Activated naive CD8-positive, alpha-beta T cell (primary cell): Measurements from ENCODE around the gene LDLRAD3.

Source experiments
- H3K27ac Mint-ChIP-seq: one replicate; pipeline ENCODE4 v1.8.0; 2021; ENCODE audit warnings: mixed read lengths
- H3K27me3 Mint-ChIP-seq: one replicate; pipeline ENCODE4 v1.8.0; 2021; ENCODE audit warnings: mixed read lengths
- H3K36me3 Mint-ChIP-seq: one replicate; pipeline ENCODE4 v1.8.0; 2021; ENCODE audit warnings: mixed read lengths
- H3K4me1 Mint-ChIP-seq: one replicate; pipeline ENCODE4 v1.8.0; 2021; ENCODE audit warnings: low read depth, mixed read lengths
- H3K4me3 Mint-ChIP-seq: one replicate; pipeline ENCODE4 v1.8.0; 2021; ENCODE audit warnings: mild to moderate bottlenecking, mixed read lengths
- H3K9me3 Mint-ChIP-seq: one replicate; pipeline ENCODE4 v1.8.0; 2021; ENCODE audit warnings: low read depth, mixed read lengths

The LDLRAD3 gene

GRCh38 chr11:36103933-36104530, 160.2 kb downstream of the LDLRAD3 start:
- Mint-ChIP-seq H3K4me3 (no peak overlapping the region), H3K27ac (no peak overlapping the region), H3K36me3 (no peaks in the 10 kb centered on the region), H3K9me3 (no peaks in the 10 kb centered on the region), H3K27me3 (peaks cover 4% of the 10 kb centered on the region), H3K4me1 (no peaks in the 10 kb centered on the region)

DNA sequence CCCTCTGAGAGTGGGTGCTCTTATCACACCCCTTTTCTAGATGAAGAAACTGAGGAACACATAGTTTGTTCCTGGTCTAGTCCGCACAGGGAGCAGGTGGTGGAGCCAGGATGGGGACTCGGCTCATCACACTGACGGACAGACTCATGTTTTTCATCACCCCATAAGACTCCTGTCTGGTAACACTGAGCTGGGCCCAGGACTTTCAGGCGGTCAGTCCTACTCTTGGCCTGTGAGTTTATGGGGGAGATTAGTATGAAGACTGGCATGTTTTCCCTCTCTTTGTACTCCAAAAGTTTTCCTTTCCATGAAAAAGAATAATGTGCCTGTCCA, 160.8 kb downstream of the LDLRAD3 start:
- H3K4me3 Mint-ChIP-seq: no peak overlapping the region
- no peaks in the 10 kb centered on the region for H3K36me3 Mint-ChIP-seq
- H3K27me3 Mint-ChIP-seq: peaks cover 4% of the 10 kb centered on the region
- H3K4me1 Mint-ChIP-seq: no peaks in the 10 kb centered on the region
- H3K9me3 Mint-ChIP-seq: no peaks in the 10 kb centered on the region
- H3K27ac Mint-ChIP-seq: no peak overlapping the region

DNA sequence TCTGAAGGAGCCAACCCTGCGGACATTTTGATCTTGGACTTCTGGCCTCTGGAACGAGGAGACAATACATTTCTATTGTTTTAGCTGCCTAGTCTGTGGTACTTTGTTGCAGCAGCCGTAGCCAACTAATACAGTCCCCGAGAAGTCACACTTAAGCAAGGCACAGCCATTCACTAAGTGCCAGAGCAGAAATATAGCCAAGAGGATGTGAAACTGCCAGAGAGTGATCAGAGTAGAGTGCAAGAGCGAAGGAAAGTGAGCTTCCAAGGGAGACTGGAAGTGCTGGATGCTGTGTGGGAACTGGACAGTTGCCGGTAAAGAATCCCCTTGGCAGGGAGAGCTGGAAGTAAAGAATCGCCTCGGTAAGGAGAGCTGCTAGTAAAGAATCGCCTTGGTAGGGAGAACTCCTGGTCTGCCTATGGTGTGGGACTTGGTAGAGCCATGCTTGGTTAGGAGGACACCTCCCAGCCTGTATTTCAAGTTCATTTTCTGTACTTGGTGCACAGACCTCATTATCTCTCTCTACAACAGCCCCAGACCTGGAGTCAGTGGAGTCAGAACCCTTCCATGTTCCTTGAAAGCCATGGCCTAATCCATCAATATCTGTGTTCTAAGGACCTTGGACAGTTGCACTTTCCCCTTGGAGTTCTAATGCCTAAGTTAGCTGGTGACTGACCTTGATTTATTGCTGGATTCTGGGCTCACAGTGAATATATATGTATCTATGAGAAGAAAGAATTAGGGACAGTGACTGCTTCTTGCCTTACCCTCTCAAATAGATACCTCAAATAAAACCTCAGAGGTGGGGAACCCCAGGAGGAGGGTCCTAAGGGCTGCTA, 162.1 kb downstream of the LDLRAD3 start:
- H3K36me3 Mint-ChIP-seq: no peaks in the 10 kb centered on the region
- no peaks in the 10 kb centered on the region for H3K9me3 Mint-ChIP-seq
- no peaks in the 10 kb centered on the region for H3K4me1 Mint-ChIP-seq
- no peak overlapping the region for H3K27ac Mint-ChIP-seq
- H3K4me3 Mint-ChIP-seq: no peak overlapping the region
- H3K27me3 Mint-ChIP-seq: peaks cover 4% of the 10 kb centered on the region

GRCh38 chr11:36107547-36107946, 163.7 kb downstream of the LDLRAD3 start:
- Mint-ChIP-seq H3K9me3 (no peaks in the 10 kb centered on the region), H3K4me3 (no peak overlapping the region), H3K27me3 (peaks cover 4% of the 10 kb centered on the region), H3K4me1 (no peaks in the 10 kb centered on the region), H3K36me3 (no peaks in the 10 kb centered on the region), H3K27ac (no peak overlapping the region)

- peaks cover 4% of the 10 kb centered on the region for H3K27me3 Mint-ChIP-seq
- H3K27ac Mint-ChIP-seq: no peak overlapping the region
- no peaks in the 10 kb centered on the region for H3K9me3 Mint-ChIP-seq
- no peaks in the 10 kb centered on the region for H3K36me3 Mint-ChIP-seq
- no peaks in the 10 kb centered on the region for H3K4me1 Mint-ChIP-seq
- no peak overlapping the region for H3K4me3 Mint-ChIP-seq
Observed at GRCh38 chr11:36108881-36109589, 165.2 kb downstream of the LDLRAD3 start.

GRCh38 chr11:36109590-36109849, 165.7 kb downstream of the LDLRAD3 start:
- H3K4me3 Mint-ChIP-seq: no peak overlapping the region
- no peaks in the 10 kb centered on the region for H3K9me3 Mint-ChIP-seq
- no peaks in the 10 kb centered on the region for H3K4me1 Mint-ChIP-seq
- H3K36me3 Mint-ChIP-seq: no peaks in the 10 kb centered on the region
- peaks cover 4% of the 10 kb centered on the region for H3K27me3 Mint-ChIP-seq
- H3K27ac Mint-ChIP-seq: no peak overlapping the region

DNA sequence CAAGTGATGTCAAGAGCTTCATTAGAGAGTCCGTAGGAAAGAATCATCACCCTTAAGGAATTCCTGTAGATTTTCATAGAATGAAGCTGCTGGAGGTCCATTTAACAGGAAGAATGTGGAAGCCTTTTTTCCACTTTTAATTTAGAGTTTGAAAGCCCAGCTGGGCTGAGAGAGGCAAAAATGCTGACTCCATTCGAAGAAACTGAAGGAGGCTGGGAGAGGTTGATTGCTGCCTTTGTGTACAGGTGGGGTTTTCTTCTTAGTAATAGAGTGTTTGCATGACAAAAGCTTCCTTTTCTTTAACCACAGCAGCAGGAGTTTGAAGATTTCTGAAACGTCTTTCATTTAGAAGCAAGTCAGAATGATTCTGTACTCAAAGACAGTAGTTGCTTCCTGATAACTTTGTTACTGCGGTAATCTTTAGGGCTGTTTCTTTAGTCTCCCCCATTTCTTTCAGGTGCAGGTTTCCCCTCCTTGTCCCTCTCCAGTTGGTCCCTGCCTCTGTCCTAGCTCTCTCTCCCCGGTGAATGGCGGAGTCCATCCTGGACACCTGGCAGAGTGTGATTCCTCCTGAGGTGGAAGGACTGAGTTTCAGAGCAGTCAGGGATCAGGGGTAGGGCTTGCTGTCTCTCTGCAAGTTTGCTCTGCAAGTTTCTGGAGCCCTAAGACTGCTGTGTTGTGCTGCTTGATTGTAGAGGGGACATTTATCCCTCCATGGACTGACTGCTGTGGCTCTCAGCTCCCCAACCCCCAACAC, 166.2 kb downstream of the LDLRAD3 start:
- Mint-ChIP-seq H3K9me3 (peaks cover 5% of the 10 kb centered on the region), H3K4me3 (no peak overlapping the region), H3K27me3 (peaks cover 4% of the 10 kb centered on the region), H3K36me3 (no peaks in the 10 kb centered on the region), H3K4me1 (no peaks in the 10 kb centered on the region), H3K27ac (no peak overlapping the region)

GRCh38 chr11:36110668-36111410, 167.0 kb downstream of the LDLRAD3 start:
- Mint-ChIP-seq H3K9me3 (peaks cover 5% of the 10 kb centered on the region), H3K27me3 (peaks cover 4% of the 10 kb centered on the region), H3K4me1 (no peaks in the 10 kb centered on the region), H3K27ac (no peak overlapping the region), H3K4me3 (no peak overlapping the region), H3K36me3 (no peaks in the 10 kb centered on the region)

- H3K27me3 Mint-ChIP-seq: peaks cover 4% of the 10 kb centered on the region
- H3K9me3 Mint-ChIP-seq: peaks cover 5% of the 10 kb centered on the region
- H3K36me3 Mint-ChIP-seq: no peaks in the 10 kb centered on the region
- no peak overlapping the region for H3K27ac Mint-ChIP-seq
- no peaks in the 10 kb centered on the region for H3K4me1 Mint-ChIP-seq
- no peak overlapping the region for H3K4me3 Mint-ChIP-seq
Observed at GRCh38 chr11:36114095-36114494, 170.2 kb downstream of the LDLRAD3 start.

DNA sequence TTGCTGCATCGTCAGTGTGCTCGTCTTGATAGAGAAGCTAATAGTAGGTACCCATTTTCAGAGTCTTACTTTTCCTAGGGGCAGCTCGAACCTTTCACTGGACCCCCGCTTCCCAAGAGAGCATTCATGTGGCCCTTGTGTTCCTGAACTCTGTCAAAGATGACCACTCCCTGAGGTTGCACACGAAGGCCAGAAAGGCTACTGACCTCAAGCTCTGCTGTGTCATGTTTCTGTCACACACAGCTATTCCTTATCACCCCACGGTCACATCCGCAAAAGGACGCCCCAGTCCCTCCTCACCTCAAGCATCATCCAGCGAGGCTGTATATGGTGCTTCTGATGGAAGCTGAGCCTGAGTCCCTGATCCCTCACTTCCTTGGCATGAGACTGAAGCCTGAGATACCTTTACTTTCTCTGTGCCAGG, 171.5 kb downstream of the LDLRAD3 start:
- Mint-ChIP-seq H3K27me3 (peaks cover 4% of the 10 kb centered on the region), H3K4me1 (no peaks in the 10 kb centered on the region), H3K27ac (no peak overlapping the region), H3K9me3 (peaks cover 5% of the 10 kb centered on the region), H3K36me3 (no peaks in the 10 kb centered on the region), H3K4me3 (no peak overlapping the region)

- H3K9me3 Mint-ChIP-seq: peaks cover 5% of the 10 kb centered on the region
- no peaks in the 10 kb centered on the region for H3K4me1 Mint-ChIP-seq
- H3K27me3 Mint-ChIP-seq: peaks cover 6% of the 10 kb centered on the region
- no peak overlapping the region for H3K4me3 Mint-ChIP-seq
- H3K36me3 Mint-ChIP-seq: no peaks in the 10 kb centered on the region
- no peak overlapping the region for H3K27ac Mint-ChIP-seq
Observed at GRCh38 chr11:36116161-36116560, 172.3 kb downstream of the LDLRAD3 start.

DNA sequence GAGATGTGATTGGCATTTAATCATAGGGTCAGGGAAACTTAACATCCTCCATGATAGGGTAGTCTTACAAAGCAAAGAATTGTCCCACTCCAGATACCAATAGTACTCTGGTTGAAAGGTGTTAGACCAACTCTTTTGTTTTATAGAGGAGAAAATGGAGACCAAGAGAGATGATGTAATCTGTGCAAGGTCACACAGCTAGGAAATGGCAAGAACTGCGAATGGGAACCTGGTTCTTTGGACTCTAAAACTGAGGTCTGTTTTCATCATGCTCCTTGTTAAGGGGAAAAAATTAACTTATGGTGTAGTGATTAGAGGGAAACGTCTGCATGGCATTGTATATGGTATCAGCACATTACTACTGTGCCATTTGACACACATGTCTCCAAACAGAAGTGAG, 174.2 kb downstream of the LDLRAD3 start:
- Mint-ChIP-seq H3K27ac (no peak overlapping the region), H3K4me3 (no peak overlapping the region), H3K4me1 (no peaks in the 10 kb centered on the region), H3K9me3 (peaks cover 5% of the 10 kb centered on the region), H3K36me3 (no peaks in the 10 kb centered on the region), H3K27me3 (peaks cover 9% of the 10 kb centered on the region)

- peaks cover 5% of the 10 kb centered on the region for H3K9me3 Mint-ChIP-seq
- no peak overlapping the region for H3K27ac Mint-ChIP-seq
- no peak overlapping the region for H3K4me3 Mint-ChIP-seq
- H3K4me1 Mint-ChIP-seq: no peaks in the 10 kb centered on the region
- peaks cover 9% of the 10 kb centered on the region for H3K27me3 Mint-ChIP-seq
- H3K36me3 Mint-ChIP-seq: no peaks in the 10 kb centered on the region
Observed at GRCh38 chr11:36119300-36119699, 175.4 kb downstream of the LDLRAD3 start.

GRCh38 chr11:36121054-36121453, 177.2 kb downstream of the LDLRAD3 start:
- no peaks in the 10 kb centered on the region for H3K9me3 Mint-ChIP-seq
- no peak overlapping the region for H3K27ac Mint-ChIP-seq
- no peak overlapping the region for H3K4me3 Mint-ChIP-seq
- H3K36me3 Mint-ChIP-seq: no peaks in the 10 kb centered on the region
- no peaks in the 10 kb centered on the region for H3K4me1 Mint-ChIP-seq
- H3K27me3 Mint-ChIP-seq: peaks cover 9% of the 10 kb centered on the region
